Measurements from ENCODE around the gene HS6ST1. TPM values are rescaled to one million over a fixed set of nuclear protein-coding genes. Genes with fewer than 3 reads are reported as not detected.

The HS6ST1 gene
- total and polyA plus RNA-seq, 4 donors = 17.9 to 31.9 (median 25.4) TPM

- TF ChIP-seq RAD21 (IDR thresholded peaks at IDR 0.05) (no peak), NR2F2 (IDR thresholded peaks at IDR 0.05) (no peak), JUND (IDR thresholded peaks at IDR 0.05) (no peak), MAX (IDR thresholded peaks at IDR 0.05) (no peak), GABPA (IDR thresholded peaks at IDR 0.05 in 1 of 2, conservative IDR thresholded peaks at IDR 0.05 in 1 of 2) (no peak), TAF1 (conservative IDR thresholded peaks at IDR 0.05) (no peak)
- 97% methylated on average over 6 of the region's 6 CpGs for WGBS
- Histone ChIP-seq H3K36me3 (ENCODE audit: control insufficient read depth in 4 of 4, insufficient read depth in 3 of 4, low read depth in 1 of 4, low read length in 3 of 4) (no peaks in the 10 kb centered on the region), H3K9ac (ENCODE audit: low read depth in 1 of 2, low read length in 2 of 2) (no peak overlapping the region), H3K9me3 (ENCODE audit: control insufficient read depth in 4 of 4, low read length in 3 of 4) (no peaks in the 10 kb centered on the region), H3K27ac (ENCODE audit: low read depth in 1 of 2, low read length in 2 of 2) (no peak overlapping the region), H3K4me1 (ENCODE audit: control insufficient read depth in 4 of 4, insufficient read depth in 4 of 4, low read length in 3 of 4) (peaks cover 52 to 100% (median 95%) of the 10 kb centered on the region in 4 donors), H3K4me3 (ENCODE audit: low read depth in 1 of 3, low read length in 3 of 3) (no peak overlapping the region), H3K27me3 (ENCODE audit: control insufficient read depth in 4 of 4, insufficient read depth in 4 of 4, low read length in 3 of 4) (no peaks in the 10 kb centered on the region)
- no peak for DNase-seq (ENCODE audit: low spot score)
Observed at GRCh38 chr2:128312411-128312810, 6.3 kb downstream of the HS6ST1 start.

- Histone ChIP-seq H3K27me3 (ENCODE audit: control insufficient read depth in 4 of 4, insufficient read depth in 4 of 4, low read length in 3 of 4) (no peaks in the 10 kb centered on the region), H3K4me3 (ENCODE audit: low read depth in 1 of 3, low read length in 3 of 3) (no peak overlapping the region), H3K9me3 (ENCODE audit: control insufficient read depth in 4 of 4, low read length in 3 of 4) (no peaks in the 10 kb centered on the region), H3K9ac (ENCODE audit: low read depth in 1 of 2, low read length in 2 of 2) (no peak overlapping the region), H3K36me3 (ENCODE audit: control insufficient read depth in 4 of 4, insufficient read depth in 3 of 4, low read depth in 1 of 4, low read length in 3 of 4) (no peaks in the 10 kb centered on the region), H3K4me1 (ENCODE audit: control insufficient read depth in 4 of 4, insufficient read depth in 4 of 4, low read length in 3 of 4) (peaks cover 54 to 100% (median 96%) of the 10 kb centered on the region in 4 donors), H3K27ac (ENCODE audit: low read depth in 1 of 2, low read length in 2 of 2) (peak overlapping the region in 1 of 2 donors; percentile 5)
- 77% methylated on average over 11 of the region's 11 CpGs for WGBS
- no peak for DNase-seq (ENCODE audit: low spot score)
- TF ChIP-seq MAX (IDR thresholded peaks at IDR 0.05) (no peak), HNF4A (conservative IDR thresholded peaks at IDR 0.05) (no peak), FOXA2 (IDR thresholded peaks at IDR 0.05) (no peak), SP1 (IDR thresholded peaks at IDR 0.05) (no peak), FOXA1 (IDR thresholded peaks at IDR 0.05) (no peak)
Observed at GRCh38 chr2:128311755-128312341, 6.8 kb downstream of the HS6ST1 start.

- peaks cover 58 to 100% (median 97%) of the 10 kb centered on the region in 4 donors for H3K4me1 ChIP-seq (ENCODE audit: control insufficient read depth in 4 of 4, insufficient read depth in 4 of 4, low read length in 3 of 4)
- 93% methylated on average over 7 of the region's 7 CpGs for WGBS
- H3K27ac ChIP-seq (ENCODE audit: low read depth in 1 of 2, low read length in 2 of 2) = peak overlapping the region in 1 of 2 donors; percentile 5
- DNase-seq (ENCODE audit: low spot score) = no peak
- H3K9me3 ChIP-seq (ENCODE audit: control insufficient read depth in 4 of 4, low read length in 3 of 4) = no peaks in the 10 kb centered on the region
- H3K9ac ChIP-seq (ENCODE audit: low read depth in 1 of 2, low read length in 2 of 2) = no peak overlapping the region
- no peaks in the 10 kb centered on the region for H3K27me3 ChIP-seq (ENCODE audit: control insufficient read depth in 4 of 4, insufficient read depth in 4 of 4, low read length in 3 of 4)
- no peak overlapping the region for H3K4me3 ChIP-seq (ENCODE audit: low read depth in 1 of 3, low read length in 3 of 3)
- no peak for TF ChIP-seq REST (IDR thresholded peaks at IDR 0.05)
- no peak for TF ChIP-seq RAD21 (IDR thresholded peaks at IDR 0.05)
- H3K36me3 ChIP-seq (ENCODE audit: control insufficient read depth in 4 of 4, insufficient read depth in 3 of 4, low read depth in 1 of 4, low read length in 3 of 4) = no peaks in the 10 kb centered on the region
Observed at GRCh38 chr2:128311216-128311754, 7.4 kb downstream of the HS6ST1 start.
